ENCODE data around the gene BNIP5.
A peak's percentile ranks its signal among the peaks of the same experiment; 100 is the strongest.
"Not testable (repeated sequence)": the region's sequence is repeated elsewhere in the genome, so short reads cannot be mapped to it uniquely, and the experiment has no call there.

The BNIP5 gene

DNA sequence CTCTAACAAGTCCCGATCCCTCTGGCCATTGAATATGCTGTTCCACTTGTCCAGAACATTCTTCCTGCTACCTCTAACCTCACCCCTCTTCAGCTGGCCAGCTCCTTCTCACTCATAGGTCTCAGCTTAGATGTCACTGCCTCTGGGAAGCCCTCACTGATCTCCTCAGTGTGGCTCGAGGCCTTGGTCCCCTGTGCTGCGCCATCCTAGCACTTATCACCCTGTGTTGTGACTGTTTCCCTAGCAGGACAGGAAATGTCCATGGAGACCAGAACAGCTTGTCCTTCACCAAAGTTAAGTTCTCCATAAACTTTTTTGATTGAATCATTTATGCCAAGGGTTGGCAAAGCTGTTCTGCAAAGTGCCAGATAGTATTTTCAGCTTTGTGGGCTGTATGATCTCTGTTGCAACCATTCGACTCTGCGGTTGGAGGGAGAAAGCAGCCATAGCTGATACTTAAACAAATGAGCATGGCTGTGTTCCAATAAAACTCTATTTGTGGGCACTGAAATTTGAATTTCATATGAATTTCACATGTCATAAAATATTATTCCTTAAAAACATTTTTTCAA is 6.5 kb upstream of the BNIP5 start:
- no peak for DNase-seq (ENCODE audit: low spot score)

DNA sequence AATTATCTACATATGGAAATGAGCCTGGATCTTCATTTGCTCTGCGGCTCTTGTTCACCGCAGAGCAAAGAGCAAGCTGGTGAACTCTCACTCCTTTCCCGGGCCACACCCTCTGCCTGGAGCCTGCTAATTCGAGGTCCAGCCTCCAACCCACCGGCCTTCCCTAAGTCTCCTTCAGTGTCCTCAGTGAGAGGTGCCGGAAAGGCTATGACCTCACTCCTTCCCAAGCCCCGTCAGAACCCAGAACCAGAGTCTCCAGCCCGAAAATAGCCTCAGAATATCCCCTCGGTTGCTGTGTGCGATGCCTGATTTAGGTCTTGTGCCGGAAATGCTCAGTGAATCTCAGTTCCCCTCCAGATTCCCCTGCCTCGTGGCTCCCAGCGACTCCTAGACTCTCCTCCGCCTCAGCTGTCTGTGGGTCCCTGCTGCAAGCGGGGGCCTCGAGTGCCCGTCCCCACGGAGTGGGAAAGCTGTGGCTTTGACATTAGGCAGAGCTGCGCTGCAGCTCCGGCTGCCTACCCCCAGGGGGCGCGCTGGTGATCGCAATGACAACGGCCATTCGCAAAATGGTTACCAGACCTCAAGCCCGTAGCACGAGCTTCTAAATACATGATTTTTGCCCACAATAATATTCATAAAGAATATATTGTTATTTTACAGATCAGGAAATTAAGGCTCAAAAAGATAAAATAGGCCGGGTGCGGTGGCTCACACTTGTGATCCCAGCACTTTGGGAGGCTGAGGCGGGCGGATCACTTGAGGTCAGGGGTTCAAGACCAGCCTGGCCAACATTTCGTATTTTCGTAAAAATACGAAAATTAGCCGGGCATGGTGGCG is 4.1 kb upstream of the BNIP5 start:
- DNase-seq (ENCODE audit: low spot score), result peak; percentile 74

DNA sequence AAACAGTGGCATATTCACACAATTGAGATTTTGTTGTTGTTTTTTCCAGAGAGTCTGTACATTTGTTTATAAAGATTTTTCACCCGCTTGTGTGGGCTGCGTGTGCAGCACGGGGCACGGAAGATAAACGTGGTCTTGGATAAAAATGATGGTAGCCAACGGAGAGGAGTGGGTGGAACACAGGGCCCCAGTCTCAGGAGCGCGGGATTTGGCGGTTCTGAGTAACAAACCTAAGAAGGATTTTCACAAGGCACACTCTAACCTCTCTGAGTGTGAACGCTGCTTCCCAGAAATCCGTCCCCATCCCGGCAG is 3.6 kb upstream of the BNIP5 start:
- no peak for DNase-seq (ENCODE audit: low spot score)

DNA sequence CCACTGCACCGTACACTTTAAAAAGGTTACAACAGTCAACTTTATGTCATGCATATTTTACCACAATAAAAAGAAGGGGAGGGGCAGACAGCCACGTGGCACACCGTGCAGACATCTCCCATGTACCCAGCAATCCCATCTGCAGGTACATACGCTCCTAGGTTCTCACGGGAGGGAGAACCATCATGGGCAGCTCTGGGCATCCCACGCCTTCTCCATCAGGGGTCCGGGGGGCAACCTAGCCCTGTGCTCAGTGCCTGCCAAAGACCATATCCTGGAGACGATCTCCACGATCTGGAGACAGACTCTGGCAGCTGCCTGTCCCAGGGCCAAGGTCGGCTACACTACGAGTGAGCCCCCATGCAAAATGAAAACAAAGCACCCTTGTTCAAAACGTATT is 2.5 kb upstream of the BNIP5 start:
- DNase-seq (ENCODE audit: low spot score), result no peak

DNA sequence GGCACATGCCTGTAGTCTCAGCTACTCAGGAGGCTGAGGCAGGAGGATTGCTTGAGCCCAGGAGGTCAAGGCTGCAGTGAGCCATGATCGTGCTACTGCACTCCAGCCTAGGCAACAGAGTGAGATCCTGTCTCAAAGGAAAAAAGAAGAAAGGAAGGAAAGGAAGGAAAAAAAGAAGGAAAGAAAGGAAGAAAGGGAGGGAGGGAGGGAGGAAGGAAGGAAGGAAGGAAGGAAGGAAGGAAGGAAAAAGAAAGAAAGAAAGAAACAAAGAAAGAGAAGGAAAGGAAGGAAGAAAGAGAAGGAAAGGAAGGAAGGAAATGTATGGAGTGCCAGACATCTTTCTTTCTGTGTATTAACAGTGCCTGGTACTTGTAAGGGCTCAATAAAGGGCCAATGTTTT is 1.5 kb upstream of the BNIP5 start:
- DNase-seq (ENCODE audit: low spot score), result not testable (repeated sequence)

DNA sequence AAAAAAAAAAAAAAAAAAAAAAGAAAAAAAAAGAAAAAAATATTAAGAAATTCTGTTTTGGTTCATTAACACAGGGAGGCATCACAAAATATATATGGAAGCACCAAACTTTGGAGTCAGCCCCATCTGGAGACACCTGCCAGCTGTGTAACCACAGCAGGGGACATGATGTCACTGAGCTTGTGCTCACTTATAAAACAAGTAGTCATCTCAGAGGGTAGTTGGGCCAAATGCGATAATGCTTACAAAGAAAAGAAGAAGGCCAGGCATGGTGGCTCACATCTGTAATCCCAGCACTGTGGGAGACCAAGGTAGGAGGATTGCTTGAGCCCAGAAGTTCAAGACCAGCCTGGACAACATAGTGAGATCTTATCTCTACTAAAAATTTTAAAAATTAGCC is 1.1 kb upstream of the BNIP5 start:
- DNase-seq (ENCODE audit: low spot score), result no peak

DNA sequence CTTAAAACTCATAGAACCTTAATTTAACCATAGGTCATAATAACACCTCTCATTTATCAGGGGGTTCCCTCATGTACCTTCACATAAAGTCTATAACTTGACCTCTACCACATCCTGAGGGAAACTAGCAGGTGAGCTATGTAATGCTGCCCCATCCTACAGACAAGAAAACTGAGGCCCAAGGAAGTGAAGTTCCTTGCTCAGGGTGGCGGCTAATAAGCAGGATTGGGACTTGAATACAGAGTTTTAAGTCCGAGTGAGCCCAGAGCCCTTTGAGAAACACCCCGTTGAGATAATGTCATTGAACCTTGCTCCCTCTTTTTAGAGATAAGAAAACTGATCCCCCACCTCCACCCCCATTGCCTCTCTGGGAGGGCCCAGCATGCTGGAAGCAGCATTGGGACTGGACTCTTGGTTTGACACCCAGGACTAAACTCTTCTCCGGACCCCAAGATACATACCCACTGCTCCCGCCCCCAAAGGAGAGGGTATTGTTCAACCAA is 429 bp downstream of the BNIP5 start:
- no peak for DNase-seq (ENCODE audit: low spot score)

DNA sequence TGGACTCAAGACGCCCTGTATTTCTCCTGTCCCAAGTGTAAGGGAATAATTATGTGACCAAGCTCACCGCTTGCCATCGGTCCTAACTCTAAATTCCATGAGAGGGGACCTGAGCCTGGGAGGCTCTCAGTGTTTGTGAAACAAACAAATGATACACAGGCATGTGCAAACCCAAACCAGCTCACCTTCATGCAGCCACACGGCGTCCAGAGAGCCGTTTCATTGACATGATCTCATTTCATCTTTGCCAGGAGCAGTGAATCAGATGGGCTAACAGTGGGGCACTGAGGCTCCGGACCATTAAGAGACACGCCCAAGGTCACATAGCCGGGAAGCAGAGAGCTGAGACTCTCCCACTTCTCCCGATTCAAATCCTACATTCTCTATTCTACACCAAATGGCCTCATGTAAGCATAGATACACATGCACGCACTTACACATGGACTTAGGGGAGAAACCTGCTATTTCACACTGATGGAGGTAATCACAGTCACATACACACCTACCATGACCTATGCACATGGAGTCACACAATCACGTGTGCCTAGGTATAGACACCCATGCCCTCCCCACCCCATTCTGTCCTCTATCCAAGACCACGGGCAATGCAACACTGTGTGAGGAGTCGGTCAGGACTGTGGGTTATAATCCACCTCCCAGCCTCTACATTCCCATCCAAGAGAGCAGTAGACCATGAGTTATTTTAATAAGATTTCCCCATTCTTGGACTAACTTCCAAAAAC is 1.1 kb downstream of the BNIP5 start:
- DNase-seq (ENCODE audit: low spot score), result no peak

DNA sequence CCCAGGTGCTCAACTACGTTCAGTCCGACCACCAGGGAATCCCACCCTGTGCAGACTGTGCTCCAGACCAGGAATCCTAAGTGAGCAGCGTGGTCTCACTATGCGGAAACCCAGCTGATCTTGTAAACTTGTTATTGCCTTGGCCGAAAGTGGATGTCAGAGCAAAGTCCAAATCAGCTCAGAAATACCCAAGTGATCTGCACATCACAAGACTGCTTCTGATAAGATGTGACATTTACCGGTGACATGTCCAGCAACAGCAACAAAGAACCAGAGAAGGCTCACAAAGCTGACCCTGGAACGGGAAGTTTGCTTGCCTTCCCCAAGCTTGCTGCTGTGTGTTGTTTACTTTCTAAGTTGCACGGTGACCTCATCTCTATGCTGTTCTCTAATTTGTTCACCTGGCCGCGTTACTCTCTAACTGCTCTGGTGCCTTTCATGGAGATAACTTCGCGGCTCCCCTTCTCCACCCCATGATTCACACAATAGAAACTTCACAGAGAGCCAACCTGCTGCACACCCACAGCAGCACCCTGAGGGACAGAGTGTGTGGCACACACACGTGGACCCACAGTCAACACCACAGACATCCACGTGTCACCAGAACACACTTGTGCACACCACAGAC is 1.7 kb downstream of the BNIP5 start:
- no peak for DNase-seq (ENCODE audit: low spot score)

DNA sequence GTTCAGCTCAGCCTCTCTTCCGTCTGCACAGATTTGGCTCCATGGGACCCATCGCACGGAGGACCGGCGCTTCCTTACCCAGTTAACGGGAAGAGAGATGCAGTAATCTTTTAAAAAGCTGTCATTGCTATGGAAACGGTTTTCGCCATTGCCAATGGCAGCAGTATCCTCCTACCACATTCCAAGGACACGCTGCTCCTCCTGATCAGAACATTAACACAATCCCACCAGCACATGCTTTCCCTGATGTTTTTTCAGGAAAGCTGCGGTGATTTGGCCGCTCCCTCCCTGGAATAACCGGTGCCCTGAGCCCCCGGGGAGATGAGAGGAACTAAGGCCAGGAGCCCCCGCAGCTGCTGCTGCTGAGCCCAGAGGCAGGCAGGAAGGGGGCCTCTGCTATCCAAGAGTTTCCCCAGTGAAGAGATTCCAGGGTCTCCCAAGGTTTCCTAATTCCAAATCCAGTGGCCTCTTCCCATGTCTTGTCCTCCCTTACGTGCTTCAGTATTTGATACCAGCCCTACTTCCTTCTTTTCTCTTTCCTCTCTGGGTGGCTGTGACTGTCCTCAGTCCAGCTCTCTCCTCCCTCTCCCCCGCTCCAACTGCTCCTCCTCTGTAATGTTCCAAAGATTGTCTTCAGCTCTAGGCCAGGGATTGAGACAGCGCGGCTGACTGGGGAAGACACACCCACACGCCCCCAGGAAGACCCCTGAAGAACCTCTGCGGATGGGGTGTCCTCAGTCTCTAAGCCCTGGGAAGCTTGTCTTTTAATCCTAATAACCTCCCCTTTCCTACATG is 2.6 kb downstream of the BNIP5 start:
- no peak for DNase-seq (ENCODE audit: low spot score)

DNA sequence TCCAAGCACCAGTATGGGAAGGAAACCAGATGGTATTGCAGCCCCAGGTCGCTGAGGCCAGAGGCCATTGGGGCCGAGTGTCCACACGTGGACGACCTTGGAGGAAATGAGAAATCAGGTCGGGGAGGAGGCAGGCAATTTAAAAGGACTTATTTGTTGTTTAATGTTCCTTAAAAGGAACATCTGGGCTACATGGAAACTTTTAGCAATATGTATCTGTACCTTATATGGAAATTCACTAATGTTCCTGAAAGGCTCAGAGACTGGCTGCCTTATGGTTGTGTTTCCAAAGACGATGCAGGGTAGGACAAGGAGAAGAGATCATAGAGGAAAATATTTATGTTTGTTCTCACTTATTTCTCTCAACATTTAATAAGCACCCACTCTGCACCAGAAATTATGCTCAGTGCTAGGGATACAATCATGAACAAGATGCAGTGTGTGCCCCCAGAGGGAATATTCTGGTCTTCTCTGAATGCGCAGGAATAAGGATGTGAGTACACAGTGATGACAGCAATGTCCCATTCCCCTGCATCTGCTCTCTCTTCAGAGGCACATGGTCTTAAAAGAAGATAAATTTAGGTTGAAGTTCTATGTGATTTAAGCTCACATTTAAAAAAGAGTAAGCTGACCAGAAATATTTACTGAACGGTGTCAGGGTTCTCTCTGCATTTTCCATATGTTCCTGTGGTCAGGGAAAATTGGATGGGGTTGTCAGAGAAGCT is 3.4 kb downstream of the BNIP5 start:
- no peak for DNase-seq (ENCODE audit: low spot score)

DNA sequence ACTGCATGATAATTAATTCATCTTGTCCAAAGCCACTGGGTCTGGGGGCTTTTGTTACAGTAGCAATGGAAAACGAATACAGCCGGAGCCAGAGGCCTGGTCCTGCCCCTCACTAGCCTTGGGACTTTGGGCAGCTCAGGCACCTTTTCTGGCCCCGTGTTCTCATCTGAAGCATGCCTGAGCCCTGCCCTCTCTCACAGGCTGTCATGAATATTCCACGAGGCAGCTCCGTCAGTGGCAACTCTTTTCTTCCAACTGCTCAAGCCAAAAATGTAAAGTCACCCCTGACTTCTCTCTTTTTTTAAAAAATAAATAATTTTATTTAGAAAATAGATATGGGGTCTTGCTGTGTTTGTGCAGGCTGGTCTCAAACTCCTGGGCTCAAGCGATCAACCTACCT is 5.3 kb downstream of the BNIP5 start:
- DNase-seq (ENCODE audit: low spot score), result no peak

DNA sequence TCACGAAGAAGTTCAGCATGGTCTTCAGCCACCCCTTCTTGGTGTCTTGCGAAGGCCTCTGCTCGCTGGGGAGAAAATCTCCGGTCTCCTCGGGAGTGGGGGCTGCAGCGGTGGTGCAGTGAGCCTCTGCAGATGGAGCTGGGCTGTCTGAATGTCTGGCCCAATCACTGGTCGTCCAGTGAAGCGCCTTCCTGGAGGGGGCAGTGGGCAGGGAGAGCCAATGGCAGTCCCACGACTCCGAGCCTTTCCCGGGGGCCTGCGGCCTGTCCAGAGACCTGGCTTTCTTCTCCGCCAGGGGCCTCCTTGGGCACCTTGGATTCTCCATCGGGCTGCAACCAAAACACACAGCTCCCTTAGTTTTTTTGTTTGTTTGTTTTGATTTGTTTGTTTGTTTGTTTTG is 6.3 kb downstream of the BNIP5 start:
- DNase-seq (ENCODE audit: low spot score), result no peak

DNA sequence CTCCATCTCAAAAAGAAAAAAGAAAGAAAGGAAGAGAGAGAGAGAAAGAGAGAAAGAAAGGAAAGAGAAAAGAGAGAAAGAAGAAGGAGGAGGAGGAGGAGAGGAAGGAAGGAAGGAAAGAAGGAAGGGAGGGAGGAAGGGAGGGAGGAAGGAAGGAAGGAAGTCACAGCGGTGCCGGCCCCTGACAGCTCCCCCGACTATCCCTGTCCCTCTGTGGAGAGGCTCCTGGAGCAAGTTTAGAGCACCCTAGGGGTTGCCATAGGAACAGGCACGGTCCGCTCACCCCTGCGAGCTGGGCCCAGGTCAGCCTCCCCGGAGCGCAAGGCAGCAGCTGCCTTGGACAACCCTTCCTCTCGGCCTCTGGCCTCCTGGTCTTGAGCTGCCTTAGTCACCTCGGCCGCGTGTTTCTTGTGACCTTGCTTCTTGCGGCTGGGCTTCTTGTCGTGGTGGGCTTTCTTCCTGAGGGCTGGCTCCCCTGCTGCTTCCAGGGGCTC is 6.8 kb downstream of the BNIP5 start:
- DNase-seq (ENCODE audit: low spot score), result no peak

DNA sequence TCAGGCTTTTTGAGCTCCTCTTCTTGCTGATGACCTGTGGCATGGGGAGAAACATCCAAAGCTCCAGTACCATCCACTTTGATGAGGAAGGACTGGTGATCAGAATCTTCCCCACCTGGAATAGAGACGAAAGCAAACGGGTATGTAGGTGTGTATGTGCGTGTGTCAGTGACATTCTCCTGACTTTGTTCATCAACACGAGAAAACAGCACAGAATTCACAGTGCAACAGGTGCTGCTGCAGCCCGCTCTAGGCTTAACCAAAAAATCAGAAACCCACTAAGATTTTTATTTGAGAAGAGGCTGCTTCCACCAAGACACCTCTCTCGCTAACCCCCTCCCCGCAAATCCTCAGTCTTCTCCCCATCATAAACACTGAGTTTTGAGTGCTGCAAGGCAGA is 8.1 kb downstream of the BNIP5 start:
- DNase-seq (ENCODE audit: low spot score), result no peak

DNA sequence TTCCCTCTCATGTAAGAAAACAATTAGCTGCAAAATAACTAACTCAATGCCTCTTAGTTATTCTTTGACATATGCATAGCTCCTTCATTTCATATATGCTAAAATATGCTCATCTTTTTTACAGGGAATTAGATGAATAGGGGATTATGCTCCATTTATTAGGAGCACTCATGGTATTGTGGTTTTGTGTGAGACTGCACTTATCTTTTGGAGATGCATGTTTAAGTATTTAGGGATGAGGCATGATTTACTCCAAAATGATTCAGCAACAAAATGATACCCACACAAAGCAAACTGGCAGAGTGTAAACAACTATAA is 8.8 kb downstream of the BNIP5 start:
- no peak for DNase-seq (ENCODE audit: low spot score)

DNA sequence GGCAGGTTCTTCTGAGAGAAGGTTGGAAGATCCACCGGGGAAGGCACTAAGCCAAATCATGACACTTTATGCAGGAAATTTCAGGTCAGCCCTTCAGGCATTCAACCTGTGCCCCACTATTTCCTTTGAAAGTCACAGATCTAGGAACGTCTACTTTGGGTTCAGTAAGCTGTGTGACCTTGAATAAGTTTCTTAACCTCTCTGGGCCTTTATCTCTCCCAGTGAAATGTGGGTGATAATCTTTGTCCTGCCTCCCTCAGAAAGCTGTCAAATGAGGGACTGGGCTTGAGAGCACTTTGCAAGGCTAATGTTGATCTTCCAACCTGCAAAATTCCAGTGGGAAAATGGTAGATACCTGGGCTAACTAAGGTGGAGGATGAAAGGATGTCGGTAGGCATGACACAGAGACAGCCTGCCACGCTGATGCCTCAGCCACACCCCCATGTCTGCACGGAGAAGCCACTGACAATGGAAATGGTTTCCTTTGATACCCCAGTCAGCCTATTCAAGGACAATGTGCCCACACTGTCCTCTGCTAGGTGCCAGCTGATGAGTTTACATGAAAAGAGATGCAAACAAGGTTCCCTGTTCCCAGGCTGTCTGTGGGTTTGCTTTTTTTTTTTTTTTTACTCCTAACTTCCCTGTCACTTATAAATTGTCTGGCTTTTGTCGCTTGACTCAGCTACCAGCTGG is 9.3 kb downstream of the BNIP5 start:
- no peak for DNase-seq (ENCODE audit: low spot score)

DNA sequence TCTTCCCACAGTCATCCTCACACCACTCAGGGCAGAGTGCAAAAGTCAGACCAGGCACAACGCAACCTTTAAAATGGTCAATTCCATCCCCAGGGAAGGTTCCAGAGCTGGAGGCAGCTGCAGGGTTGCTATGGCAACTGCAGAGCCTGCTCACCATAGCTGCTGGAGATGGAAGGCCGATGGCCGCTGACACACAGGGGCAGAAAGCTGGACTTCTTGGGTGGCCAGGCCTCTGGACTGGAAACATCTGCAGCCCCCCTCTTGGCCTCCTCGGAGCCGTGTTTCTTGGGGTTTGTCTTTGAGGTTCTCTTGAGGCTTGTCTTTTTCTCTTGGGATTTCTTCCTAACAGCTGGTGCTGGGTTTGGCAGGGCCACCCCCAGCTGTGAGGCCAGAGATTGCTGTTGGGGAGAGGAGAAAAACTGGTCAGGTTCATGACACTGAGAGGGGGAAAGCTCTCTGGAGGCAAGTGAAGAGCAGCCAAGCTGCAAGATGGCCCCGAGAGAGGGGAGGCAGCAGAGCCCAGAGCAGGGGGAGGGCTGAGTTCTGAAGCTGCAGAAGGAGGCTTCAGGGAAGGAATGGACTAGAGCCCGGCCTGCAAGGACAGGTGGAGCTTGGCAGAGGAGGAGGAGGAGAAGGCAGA is 10.2 kb downstream of the BNIP5 start:
- DNase-seq (ENCODE audit: low spot score), result no peak

DNA sequence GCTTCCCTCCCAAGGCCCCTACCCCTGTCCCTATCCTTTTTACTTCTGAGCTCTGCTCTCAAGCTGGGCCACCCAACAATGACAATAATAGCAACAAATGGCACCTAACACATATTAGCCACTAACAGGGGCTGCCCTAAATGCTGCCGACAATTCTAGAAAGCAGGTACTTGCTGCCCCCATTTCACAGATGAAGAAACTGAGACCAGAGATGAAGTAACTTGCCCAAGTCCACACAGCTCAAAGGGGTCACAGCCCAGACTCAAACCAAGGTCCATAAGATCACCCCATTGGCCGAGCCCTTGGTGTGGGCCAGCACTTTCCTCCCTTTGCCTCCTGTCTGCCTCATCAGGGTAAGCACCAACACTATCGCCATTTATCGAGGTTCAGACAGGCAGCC is 12.0 kb downstream of the BNIP5 start:
- no peak for DNase-seq (ENCODE audit: low spot score)

DNA sequence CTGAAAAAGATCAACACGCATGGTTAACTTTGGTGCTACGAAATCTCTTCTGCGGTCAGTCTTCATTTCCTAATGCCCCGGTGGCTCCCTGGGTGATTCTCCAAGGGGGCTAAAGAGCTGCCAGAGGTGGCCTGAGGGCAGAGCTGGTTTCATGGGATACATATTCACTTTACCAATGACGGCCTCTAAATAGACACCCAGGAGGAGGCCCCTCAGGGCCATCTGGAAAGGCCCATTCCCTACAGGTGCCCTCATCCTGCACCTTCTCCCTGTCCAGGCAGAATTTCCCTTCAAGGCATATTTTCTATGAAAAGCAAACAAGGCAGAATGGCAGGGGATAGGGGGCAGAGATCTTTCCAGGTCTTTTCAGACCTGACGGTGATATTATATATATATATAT is 12.5 kb downstream of the BNIP5 start:
- DNase-seq (ENCODE audit: low spot score), result no peak

Measured in CD4-positive, alpha-beta T cell treated with Interleukin-2 at 100 ng/mL for 4 hours (primary cell).